ENCODE measurements around the gene DNAH10.

DNA sequence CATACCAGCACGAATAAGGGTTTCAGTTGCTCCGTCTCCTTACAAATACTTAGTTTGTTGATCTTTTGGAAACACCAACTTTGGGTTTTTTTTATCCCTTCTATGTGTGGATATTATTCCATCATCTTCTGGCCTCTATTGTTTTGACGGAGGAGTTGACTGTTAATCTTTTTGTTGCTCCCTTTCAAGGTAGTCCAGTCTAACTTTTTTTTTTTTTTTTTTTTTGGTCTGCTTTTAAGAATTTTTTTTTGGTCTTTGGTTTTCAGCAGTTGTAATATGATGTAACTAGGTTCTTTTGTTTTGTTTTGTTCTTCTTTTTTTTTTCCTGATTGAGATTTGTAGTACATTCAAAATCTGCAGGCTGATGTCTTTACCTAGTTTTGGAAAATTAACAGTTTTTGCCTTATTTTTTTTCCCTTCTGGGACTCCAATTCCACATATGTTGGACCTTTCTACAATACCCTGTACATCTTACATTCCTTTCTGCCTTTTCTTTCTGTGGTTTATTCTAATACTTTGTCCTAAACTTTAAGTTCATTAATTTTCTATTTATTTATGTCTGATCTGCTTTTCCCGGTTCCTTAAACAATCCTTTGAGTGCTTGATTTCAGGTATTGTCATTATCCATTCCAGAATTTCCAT is 54.9 kb downstream of the DNAH10 start:
- TF ChIP-seq POLR2A (IDR thresholded peaks at IDR 0.05) = no peak
- TF ChIP-seq, protein P1, sequence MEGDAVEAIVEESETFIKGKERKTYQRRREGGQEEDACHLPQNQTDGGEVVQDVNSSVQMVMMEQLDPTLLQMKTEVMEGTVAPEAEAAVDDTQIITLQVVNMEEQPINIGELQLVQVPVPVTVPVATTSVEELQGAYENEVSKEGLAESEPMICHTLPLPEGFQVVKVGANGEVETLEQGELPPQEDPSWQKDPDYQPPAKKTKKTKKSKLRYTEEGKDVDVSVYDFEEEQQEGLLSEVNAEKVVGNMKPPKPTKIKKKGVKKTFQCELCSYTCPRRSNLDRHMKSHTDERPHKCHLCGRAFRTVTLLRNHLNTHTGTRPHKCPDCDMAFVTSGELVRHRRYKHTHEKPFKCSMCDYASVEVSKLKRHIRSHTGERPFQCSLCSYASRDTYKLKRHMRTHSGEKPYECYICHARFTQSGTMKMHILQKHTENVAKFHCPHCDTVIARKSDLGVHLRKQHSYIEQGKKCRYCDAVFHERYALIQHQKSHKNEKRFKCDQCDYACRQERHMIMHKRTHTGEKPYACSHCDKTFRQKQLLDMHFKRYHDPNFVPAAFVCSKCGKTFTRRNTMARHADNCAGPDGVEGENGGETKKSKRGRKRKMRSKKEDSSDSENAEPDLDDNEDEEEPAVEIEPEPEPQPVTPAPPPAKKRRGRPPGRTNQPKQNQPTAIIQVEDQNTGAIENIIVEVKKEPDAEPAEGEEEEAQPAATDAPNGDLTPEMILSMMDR (IDR thresholded peaks at IDR 0.05) = no peak
